Peyer's patch (tissue), 4 donors: ENCODE data around the gene FBXO31. TPM values are rescaled to one million over a fixed set of nuclear protein-coding genes. Genes with fewer than 3 reads are reported as not detected.

Source experiments
- DNase-seq, 3 donors: peaks; one replicate each; pipeline ENCODE4 v3.0.0-alpha.2; 2017 to 2019
- H3K27ac ChIP-seq, 4 donors: fragments of 200-600 bp; sonication (generic); one replicate each; pipeline ENCODE4 v1.5.1; 2016 to 2019
- H3K27me3 ChIP-seq, 2 donors: fragments of 200-600 bp; sonication (generic); one replicate each; pipeline ENCODE4 v1.5.1; 2019
- H3K36me3 ChIP-seq, 3 donors: fragments of 200-600 bp; sonication (generic); one replicate each; pipeline ENCODE4 v1.5.1; 2016 to 2019
- H3K4me1 ChIP-seq, 4 donors: fragments of 200-600 bp; sonication (generic); one replicate each; pipeline ENCODE4 v1.5.1; 2016 to 2019
- H3K4me3 ChIP-seq, 4 donors: fragments of 200-600 bp; sonication (generic); 1 replicate in 3 of 4; 2 replicates in 1 of 4; pipeline ENCODE4 v1.5.1; 2016 to 2019; ENCODE audit warnings: mild to moderate bottlenecking in 1 of 4
- H3K9me3 ChIP-seq, 4 donors: fragments of 200-600 bp; sonication (generic); one replicate each; pipeline ENCODE4 v1.5.1; 2016 to 2019; ENCODE audit warnings: mild to moderate bottlenecking in 1 of 4
- POLR2A ChIP-seq, 2 donors: fragments of 450-650 bp; IDR thresholded peaks; one replicate each; pipeline ENCODE4 v1.5.1; 2017; ENCODE audit warnings: antibody characterized with exemption in 2 of 2, mild to moderate bottlenecking in 2 of 2, moderate library complexity in 2 of 2
- total RNA-seq, 4 donors: library from RNA; depleted of rRNA; stranded (reverse); fragments of >200 nt; gene quantifications; one replicate each; pipeline ENCODE4 v1.1.0, GENCODE V29; 2016
- TF ChIP-seq, protein P1 (sequence below), 6 experiments: fragments of 450-650 bp in 4 of 6; fragments of 200-600 bp in 2 of 6; sonication (generic) in 1 of 6; IDR thresholded peaks; one replicate each; pipeline ENCODE4 v1.5.1; 2017 to 2019; ENCODE audit warnings: antibody characterized with exemption in 6 of 6, mild to moderate bottlenecking in 3 of 6, moderate library complexity in 1 of 6

FBXO31 gene
- total RNA-seq, 4 donors from 2014 or later: 135 to 207 (median 191) TPM

DNA sequence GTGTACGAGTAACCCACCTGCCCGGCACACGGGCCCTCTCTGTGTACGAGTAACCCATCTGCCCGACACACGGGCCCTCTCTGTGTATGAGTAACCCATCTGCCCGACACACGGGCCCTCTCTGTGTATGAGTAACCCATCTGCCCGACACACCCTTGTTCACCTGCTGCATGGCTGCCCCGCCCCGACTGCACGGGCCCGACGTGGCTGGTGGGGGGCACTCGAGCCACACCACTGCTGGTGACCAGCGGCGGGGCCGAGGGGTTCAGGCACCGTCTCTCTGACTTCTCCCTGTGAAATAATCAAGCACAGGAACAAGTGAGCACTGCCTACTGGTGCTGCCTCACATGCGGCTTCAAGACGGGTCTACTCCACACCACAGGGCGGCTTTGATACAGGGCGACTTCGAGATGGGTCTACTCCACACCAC, 30.7 kb upstream of the FBXO31 start:
- peak in 1 of 3 donors; percentile 71 for DNase-seq
- no peaks in the 10 kb centered on the region for H3K27me3 ChIP-seq
- H3K9me3 ChIP-seq: no peaks in the 10 kb centered on the region
- no peak for TF ChIP-seq POLR2A (IDR thresholded peaks at IDR 0.05)
- TF ChIP-seq, protein P1, sequence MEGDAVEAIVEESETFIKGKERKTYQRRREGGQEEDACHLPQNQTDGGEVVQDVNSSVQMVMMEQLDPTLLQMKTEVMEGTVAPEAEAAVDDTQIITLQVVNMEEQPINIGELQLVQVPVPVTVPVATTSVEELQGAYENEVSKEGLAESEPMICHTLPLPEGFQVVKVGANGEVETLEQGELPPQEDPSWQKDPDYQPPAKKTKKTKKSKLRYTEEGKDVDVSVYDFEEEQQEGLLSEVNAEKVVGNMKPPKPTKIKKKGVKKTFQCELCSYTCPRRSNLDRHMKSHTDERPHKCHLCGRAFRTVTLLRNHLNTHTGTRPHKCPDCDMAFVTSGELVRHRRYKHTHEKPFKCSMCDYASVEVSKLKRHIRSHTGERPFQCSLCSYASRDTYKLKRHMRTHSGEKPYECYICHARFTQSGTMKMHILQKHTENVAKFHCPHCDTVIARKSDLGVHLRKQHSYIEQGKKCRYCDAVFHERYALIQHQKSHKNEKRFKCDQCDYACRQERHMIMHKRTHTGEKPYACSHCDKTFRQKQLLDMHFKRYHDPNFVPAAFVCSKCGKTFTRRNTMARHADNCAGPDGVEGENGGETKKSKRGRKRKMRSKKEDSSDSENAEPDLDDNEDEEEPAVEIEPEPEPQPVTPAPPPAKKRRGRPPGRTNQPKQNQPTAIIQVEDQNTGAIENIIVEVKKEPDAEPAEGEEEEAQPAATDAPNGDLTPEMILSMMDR (IDR thresholded peaks at IDR 0.05): no peak
- H3K4me3 ChIP-seq: no peak overlapping the region
- peaks cover 0 to 8% (median 0%) of the 10 kb centered on the region in 4 donors for H3K4me1 ChIP-seq
- H3K36me3 ChIP-seq: peaks cover 0 to 98% (median 0%) of the 10 kb centered on the region in 3 donors
- H3K27ac ChIP-seq: peak overlapping the region in 1 of 4 donors; percentile 7

DNA sequence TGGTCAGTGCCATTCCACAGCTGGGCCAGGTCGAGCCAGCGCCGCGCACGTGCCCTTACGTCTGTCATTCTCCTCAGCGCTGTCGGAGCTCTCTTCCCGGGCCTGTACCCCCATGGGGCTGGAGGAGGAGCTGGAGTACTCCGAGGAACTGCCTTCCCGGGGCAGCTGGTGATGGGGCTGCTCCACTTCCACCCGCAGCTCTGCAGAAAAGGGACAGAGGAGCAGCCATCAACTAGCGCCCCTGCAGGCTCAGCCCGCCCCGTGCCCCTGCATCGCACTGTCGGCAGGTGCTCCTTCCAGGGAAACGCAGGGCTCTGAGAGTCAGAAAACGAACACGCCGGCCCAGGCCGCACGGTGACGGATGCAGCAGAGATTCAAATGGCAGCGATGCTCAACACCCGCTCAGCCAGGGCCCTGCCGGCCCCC, 29.4 kb upstream of the FBXO31 start:
- no peak for DNase-seq
- no peak for TF ChIP-seq POLR2A (IDR thresholded peaks at IDR 0.05)
- TF ChIP-seq, protein P1 (IDR thresholded peaks at IDR 0.05): no peak
- H3K36me3 ChIP-seq: peaks cover 0 to 89% (median 0%) of the 10 kb centered on the region in 3 donors
- H3K27ac ChIP-seq: no peak overlapping the region
- H3K27me3 ChIP-seq: no peaks in the 10 kb centered on the region
- H3K4me1 ChIP-seq: peaks cover 0 to 8% (median 0%) of the 10 kb centered on the region in 4 donors
- H3K4me3 ChIP-seq: no peak overlapping the region
- no peaks in the 10 kb centered on the region for H3K9me3 ChIP-seq

DNA sequence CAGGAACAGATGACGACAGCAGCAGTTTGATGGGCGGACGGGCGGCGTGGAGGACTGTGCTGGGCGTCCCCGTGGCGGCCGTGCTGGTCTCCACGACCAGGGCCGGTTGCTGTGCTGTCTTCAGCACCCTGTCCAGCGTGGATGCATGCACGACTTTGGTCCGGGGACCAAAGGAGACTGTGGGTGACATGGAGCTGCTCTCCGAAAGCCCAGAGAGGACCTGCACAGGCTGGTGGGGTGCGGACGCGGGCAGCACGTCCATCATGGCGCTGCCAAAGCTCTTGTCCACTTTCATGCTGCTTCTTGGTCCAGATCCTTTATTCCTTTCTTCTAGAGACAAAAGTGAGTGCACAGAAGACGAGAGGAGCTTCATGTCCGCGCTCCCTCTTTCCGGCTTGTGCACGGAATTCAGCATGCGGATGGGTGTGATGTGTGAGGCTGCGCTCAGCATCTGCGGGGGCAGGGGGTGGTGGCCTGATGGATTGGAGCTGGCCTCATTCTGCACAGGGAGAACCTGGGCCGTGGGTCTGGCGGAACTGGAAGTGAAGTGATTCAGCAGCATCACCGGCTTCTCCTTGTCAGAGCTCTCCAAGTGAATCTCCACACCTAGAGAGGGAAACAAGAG, 28.9 kb upstream of the FBXO31 start:
- DNase-seq: no peak
- H3K27me3 ChIP-seq: no peaks in the 10 kb centered on the region

DNA sequence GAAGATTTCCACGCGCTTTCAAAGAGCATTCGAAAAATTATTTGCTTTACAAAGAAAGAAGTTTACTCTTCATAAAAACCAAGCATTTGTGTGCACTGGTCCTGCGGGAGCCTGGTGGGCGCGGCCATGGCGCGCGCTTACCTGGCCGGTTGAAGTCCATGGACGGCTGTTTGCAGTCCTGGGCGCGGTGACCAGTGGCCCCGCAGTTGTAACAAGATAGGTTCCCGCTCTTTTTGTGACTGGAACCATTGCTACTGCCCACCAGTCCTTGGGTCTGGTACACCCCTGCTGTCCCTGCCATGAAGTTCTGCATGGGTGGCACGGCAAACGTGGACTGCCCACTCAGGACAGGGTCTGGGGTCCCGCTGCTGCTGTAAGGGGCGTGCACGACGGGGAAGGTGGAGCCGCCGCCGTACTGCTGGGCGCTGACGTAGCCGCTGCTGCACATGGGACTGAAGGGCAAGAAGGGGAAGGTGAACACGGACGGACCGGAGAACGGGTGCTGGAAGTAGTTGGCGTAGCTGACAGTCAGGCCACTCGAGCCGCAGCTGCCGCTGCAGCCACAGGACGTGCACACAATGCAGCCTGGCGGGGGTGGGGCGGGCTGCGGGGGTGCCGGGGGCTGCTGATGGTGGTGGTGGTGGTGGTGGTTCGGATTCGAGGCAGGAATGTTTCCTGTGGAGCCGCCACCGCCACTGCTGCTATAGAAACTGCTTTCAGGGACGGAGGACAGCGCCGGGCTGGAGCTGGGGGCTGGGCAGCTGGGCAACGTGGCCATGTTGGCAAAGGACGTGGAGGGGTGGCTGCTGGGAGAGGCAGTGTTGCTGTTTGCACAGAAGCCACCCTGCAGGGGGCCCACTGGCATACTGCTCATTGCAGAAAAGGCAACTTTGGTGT, 28.0 kb upstream of the FBXO31 start:
- no peak for TF ChIP-seq POLR2A (IDR thresholded peaks at IDR 0.05)
- TF ChIP-seq, protein P1 (IDR thresholded peaks at IDR 0.05): no peak
- Histone ChIP-seq H3K9me3 (no peaks in the 10 kb centered on the region), H3K4me1 (peaks cover 0 to 8% (median 0%) of the 10 kb centered on the region in 4 donors), H3K27ac (no peak overlapping the region), H3K4me3 (no peak overlapping the region), H3K27me3 (no peaks in the 10 kb centered on the region), H3K36me3 (peaks cover 0 to 85% (median 0%) of the 10 kb centered on the region in 3 donors)
- no peak for DNase-seq

More for the DNA sequence above, 28.9 kb upstream of the FBXO31 start:
- TF ChIP-seq, protein P1 (IDR thresholded peaks at IDR 0.05): no peak
- TF ChIP-seq POLR2A (IDR thresholded peaks at IDR 0.05): no peak
- Histone ChIP-seq H3K36me3 (peaks cover 0 to 89% (median 0%) of the 10 kb centered on the region in 3 donors), H3K9me3 (no peaks in the 10 kb centered on the region), H3K27ac (no peak overlapping the region), H3K4me3 (no peak overlapping the region), H3K4me1 (peaks cover 0 to 8% (median 0%) of the 10 kb centered on the region in 4 donors)

DNA sequence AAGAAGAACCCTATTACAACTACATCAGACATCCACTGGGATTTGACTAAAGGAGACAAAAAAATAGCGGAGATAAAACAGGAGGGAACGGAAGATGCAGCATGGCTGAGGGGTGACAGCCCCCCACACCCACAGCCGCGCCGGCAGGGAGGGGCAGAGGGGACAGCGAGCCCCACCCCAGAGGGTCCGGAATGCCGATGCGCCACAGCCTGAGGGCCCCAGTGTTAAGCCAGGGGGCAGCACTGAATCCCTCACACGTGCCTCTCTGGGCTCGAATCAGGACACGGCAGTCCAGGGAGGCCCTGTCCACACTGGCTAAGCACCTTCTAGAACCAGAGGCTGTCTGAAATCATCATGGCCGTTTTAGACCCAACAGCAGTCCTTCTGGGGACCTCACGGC, 27.4 kb upstream of the FBXO31 start:
- no peak overlapping the region for H3K4me3 ChIP-seq
- H3K36me3 ChIP-seq: peaks cover 0 to 81% (median 0%) of the 10 kb centered on the region in 3 donors
- H3K27me3 ChIP-seq: no peaks in the 10 kb centered on the region
- peaks cover 0 to 8% (median 0%) of the 10 kb centered on the region in 4 donors for H3K4me1 ChIP-seq
- H3K9me3 ChIP-seq: no peaks in the 10 kb centered on the region
- H3K27ac ChIP-seq: no peak overlapping the region
- TF ChIP-seq POLR2A (IDR thresholded peaks at IDR 0.05): no peak
- TF ChIP-seq, protein P1 (IDR thresholded peaks at IDR 0.05): no peak
- DNase-seq: no peak
